Measurements from ENCODE around the gene SEMA3F.
"Not testable (repeated sequence)": the region's sequence is repeated elsewhere in the genome, so short reads cannot be mapped to it uniquely, and the experiment has no call there.

The SEMA3F gene

DNA sequence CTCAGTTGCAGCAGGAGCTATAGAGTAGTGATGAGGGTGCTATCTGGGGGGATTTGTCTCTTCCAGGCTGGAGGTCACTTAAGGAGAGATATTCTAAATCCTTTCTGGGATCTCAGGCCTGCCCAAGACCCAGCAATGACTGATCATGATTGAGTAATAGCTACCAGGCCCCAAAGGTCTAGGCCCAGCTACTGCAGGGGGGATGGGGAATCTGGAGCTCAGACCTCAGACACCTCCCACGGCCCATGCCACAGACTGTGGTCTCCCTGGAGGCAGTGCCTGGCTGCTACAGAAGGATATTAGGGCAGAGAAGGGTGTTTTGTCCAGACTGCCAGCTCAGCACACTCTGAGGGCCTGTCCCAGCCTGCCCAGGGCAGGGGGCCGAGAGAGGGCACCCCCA, 56.8 kb downstream of the SEMA3F start:
- DNase-seq (ENCODE audit: low read depth) = no peak

DNA sequence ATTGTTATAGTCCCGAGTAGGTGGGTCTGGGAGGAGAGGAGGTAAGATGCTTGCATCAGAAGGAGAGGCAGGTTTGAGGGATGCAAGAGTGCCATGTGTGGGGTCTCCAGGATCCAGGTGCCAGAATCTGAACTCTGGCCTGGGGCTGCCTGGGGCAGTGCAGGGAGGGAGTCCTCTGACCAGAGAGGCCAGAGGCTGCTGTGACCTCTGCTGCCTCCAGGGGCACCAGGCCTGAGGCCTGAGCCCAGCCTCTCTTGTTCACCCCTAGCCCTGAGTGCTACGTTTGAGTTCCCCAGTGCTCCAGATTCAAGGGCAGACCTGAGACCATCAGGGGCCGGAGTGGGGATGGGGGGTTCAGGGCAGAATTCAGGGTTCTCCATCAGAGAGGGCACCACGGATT, 57.4 kb downstream of the SEMA3F start:
- DNase-seq (ENCODE audit: low read depth) = no peak

DNA sequence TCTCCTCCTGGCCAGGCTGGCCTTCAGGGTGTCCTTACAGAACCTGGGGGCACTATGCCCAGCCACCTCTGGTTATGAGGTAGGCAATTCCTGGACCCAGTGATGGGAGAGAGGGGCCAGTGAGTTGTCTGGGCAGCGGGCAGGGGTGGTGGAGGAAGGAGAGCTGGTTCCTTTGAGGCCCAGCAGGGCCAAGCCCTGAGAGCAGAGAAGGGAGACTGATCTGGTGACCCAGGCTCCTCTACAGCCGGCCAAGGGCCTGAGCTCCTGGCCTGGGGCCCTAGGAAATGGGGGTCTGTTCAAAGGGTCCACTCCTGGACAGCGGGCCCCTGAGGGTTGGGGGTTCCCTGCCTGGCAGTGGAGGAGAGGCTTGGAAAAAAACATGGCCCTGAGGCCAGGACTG, 57.8 kb downstream of the SEMA3F start:
- DNase-seq (ENCODE audit: low read depth) = no peak

DNA sequence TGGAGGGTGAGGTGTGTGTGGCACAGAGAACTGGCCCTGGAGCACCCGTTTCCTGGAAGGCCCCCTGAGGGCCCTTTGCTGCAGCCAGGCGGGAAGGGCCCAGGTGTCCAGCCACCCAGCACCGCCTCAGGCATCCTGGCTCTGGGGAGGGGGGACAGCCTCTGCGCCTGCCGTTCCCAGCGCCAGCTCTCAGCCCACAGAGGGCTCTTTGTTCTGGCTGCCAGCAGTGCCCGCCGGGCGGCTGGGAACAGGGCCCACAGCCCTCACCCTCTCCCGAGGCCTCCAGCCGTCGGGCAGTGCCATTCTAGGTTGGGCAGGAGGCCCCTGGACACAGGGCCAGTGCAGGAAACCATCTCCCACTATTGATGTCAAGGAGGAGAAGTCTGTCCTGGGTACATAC, 58.2 kb downstream of the SEMA3F start:
- no peak for DNase-seq (ENCODE audit: low read depth)

DNA sequence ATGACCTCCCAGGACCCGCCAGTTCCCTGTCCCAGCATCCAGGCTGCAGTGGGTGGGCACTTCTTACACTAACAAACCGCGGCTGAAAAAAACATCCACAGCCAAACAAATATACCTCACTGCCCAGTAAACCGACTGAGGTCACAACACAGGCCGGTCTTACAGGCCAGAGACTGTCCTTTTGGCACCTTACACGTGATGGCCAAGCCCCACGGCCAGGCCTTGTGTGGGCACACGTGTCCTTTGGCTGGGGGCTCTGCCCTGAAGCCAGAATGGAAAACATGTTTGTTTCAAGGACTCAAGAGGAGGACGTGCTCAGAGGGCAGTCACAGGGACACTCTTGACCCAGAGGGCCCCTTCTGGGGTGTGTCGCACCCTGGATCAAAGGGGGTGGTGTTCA, 59.7 kb downstream of the SEMA3F start:
- DNase-seq (ENCODE audit: low read depth) = no peak

DNA sequence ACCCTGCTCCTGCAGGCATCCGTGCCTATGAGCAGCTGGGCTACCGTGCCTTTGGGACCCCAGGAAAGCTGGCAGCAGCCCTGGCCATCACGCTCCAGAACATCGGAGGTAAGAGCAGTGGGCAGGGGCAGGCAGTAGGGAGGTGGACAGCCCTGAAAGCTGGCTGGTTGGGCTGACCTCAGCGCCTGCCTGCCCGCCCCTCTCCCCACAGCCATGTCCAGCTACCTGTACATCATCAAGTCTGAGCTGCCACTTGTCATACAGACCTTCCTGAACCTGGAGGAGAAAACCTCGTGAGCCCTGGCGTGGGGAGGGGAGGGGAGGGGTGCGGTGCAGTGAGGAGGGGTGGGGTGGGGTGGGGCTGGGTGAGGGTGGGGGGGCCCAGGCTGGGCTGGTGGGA, 60.4 kb downstream of the SEMA3F start:
- no peak for DNase-seq (ENCODE audit: low read depth)

DNA sequence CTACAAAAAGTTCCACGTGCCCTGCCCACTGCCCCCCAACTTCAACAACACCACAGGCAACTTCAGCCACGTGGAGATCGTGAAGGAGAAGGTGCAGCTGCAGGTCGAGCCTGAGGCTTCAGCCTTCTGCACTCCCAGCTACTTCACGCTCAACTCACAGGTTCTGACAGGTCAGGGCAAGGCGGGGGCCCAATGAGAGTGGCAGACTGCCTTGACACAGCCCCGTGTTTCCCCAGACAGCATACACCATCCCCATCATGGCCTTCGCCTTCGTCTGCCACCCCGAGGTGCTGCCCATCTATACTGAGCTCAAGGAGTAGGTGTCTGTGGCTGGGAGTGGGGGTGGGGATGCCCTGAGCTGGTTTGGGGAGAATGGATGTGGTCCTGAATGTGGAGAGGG, 62.6 kb downstream of the SEMA3F start:
- no peak for DNase-seq (ENCODE audit: low read depth)

DNA sequence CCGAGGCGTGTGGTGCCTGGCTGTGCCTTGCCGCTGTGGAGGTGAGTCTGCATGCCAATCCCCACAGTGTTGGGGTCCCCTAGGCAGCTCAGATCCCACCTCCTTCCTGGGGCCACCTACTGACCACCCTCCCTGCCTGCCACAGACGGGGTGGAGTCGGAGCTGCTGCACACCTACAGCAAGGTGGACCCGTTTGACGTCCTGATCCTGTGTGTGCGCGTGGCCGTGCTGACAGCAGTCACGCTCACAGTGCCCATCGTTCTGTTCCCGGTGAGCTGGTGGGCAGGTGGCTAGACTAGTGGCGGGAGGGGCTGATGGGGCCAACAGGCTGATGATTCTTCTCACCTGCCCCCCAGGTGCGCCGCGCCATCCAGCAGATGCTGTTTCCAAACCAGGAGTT, 63.3 kb downstream of the SEMA3F start:
- no peak for DNase-seq (ENCODE audit: low read depth)

DNA sequence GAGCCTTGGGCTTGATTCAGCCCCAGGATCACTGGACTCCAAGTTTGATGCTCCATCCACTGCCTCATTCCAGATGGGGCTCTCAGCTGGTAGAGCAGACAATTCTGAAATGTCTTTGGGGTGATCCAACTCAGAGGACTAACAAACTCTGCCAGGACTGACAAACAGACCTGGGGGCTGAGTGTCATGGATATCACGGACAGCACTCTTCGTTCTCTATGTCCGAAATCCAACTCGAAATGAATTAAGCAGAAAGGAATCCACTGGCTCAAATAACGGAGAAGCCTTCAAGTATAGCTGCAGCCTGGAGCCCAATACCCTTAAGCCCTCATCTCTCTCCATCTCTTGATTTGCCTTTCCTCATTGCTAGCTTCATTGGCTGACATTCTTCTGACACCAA, 64.2 kb downstream of the SEMA3F start:
- no peak for DNase-seq (ENCODE audit: low read depth)

DNA sequence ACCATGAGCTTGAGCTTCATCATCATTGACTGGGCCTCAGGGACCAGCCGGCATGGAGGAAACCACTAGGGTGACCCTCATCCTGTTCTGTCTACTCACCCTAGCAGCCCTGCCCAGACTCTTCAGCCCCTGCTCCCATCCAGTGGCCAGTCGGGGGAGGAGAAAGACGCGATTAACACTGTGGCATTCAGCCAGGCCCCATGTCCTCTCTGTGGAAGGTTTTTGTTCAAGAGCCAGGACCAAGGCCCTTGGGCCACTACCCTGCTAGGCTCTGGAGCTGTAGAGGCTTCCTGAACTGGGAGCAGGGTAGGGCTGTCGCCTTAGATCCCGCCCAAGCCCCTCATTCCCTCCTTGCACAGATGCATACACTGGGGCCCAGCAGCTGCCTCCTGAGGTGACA, 65.0 kb downstream of the SEMA3F start:
- DNase-seq (ENCODE audit: low read depth) = no peak

DNA sequence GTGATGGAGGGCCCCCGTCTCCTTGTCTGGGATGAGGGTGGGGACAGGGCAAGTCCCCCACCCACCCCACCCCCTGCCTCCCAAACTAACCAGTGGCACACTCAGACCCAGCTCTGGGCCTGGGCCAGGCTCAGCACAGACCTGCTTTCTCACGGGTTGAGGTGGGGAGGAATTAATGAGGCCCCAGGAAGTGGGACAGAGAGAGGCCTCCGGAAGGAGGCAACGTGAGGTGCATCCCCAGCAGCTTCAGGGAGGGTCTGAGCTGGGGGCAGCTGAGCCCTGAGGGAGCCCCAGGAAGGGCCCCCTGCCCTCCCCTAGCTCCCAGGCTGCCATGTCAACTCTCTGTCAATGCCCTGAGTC, 65.9 kb downstream of the SEMA3F start:
- DNase-seq (ENCODE audit: low read depth) = no peak

DNA sequence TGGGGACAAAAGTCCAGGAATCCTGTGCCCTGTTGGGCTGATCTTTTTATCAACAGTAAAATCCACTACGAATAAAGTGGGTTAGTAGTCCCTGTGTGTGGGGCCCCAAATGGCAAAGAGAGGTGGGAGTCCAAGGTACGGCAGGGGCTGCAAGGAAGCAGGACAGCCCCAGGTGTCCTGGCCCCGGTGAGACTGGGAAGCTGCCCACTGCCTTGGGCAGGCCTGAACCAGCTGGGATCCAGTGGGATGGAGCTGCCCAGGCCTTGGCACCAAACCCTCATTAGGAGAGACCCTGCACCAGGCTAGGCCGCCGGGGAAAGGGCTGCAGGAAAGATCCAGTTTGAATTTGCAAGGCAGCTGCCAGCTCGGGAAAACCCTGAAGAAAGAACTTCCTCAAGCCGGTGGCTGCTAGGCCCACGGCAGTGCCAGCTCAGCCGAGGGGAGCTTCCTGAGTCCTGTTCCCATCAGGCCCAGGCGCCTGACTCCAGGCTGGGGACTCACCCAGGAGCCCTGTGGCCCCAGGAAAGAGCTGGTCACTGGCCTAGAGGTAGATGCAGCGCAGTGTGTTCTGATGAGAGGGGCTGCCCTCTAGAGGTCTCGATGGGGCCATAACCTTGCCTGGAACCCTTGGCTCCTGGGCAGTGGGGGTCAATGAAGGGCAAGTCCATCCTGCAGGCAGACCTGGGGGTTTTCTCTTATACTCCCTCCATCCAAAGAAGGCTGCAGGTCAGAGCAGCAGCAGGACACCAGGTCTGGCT, 66.5 kb downstream of the SEMA3F start:
- no peak for DNase-seq (ENCODE audit: low read depth)

DNA sequence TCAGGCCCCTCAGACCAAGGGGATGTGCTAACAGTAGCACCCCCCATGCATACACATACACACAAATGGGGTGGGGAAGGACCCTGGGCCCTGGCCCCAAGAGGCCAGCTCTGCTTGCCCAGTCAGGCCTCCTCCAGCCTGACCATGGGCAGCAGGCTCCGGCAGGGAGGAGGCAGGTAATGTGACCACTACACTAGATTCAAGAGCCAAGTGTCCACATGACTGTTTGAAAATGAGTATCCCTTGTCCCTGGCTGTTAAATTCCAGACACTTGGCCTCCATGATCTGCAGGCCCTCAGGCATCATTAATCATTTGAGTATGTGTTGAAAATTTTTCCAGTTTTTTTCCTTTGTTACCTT, 67.0 kb downstream of the SEMA3F start:
- no peak for DNase-seq (ENCODE audit: low read depth)

DNA sequence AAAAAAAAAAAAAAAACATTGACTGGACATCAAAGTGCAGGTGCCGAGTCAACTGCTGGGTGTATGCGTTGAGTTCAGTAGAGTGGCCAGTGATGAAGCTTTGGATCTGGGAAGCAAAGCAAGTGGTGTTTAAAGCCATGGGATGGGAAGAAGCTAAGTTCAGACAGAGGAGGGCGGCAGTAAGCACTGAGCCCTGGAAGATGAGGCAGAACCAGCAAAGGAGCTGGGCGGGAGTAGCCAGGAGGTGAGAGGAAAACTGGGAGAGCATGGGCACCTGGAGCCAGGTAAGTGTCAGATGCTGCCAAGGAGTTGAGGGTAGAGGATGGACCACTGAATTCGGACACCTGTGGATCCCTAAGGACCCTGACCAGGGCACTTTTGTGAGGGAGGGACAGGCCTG, 69.5 kb downstream of the SEMA3F start:
- no peak for DNase-seq (ENCODE audit: low read depth)

DNA sequence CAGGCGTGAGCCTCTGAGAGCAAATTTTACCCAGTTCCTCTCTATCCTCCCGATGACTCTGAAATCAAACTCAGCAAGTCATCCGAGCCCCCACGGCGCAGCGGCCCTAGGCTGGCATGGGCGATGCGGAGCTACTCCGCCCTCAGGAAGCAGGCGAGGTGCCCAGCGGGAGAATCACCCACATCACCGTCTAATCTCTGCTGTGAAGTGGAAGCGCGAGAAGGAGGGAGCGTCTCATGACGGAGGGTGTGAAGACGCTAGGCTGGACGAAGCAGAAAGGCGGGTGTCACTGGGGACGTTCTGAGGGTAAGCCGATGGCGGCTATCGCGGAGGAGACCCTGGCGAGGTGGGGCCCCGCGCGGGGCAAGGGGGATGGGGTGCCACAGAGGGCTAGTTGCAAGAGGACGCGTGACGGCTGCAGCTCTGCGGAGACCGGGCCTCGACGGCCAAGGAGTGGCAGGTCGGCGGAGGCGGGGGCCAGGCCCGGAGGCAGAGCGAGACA, 71.8 kb downstream of the SEMA3F start:
- no peak for DNase-seq (ENCODE audit: low read depth)

DNA sequence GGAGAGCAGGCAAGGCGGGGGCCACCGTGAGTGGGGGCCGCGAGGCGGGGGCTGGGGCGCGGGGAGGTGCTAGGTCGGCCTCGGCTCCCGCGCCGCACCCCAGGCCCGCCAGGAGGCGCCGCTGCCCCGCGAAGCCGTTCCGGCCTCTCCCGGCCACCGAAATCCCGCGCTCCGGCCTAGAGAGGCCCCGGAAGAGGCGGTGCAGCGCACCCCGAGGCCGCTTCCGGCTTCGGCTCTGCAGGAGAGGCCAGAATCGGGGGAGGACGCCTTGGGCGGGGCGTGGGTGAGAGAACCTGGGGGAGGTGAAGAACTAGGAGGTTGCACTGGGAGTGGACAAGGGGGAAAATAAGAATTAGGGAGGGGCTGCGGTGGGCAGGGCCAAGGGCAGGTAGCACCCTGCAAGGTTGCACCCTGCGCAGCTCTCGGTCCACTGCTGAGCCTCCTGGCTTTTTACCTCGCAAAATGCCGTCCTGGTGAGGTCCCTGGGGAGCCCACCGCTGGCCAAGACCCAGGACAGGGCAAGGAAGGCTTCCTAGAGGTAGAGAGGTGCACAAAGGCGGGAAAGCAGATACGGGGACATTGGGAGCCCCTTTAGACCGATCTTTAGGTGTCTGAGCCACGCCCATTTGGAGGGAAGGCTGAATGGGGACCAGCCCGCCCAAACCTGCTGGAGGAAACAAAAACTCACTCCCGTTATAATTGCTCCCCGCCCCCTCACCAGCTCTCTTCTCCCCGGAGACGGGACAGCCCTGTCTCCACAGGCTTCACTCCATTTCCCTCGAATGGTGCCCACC, 72.5 kb downstream of the SEMA3F start:
- DNase-seq (ENCODE audit: low read depth) = peak; percentile 82

DNA sequence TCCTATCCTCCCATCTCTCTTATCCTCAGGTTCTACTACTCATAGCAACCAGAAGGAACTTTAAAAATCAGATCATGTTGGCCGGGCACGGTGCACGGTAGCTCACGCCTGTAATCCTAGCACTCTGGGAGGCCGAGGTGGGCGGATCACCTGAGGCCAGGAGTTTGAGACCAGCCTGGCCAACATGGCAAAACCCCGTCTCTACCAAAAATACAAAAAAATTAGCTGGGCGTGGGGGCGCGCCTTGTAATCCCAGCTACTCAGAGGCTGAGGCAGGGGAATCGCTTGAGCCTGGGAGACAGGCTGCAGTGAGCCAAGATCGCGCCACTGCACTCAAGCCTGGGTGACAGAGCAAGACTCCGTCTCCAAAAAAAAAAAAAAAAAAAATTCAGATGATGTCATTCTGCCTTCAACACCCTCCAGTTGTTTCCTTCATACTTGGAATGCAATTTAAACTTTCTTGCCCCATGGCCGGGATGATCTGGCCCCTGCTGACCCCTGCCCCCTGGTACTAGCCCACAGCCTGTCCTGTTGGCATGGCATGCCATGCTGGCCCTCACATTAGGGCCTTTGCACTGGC, 73.2 kb downstream of the SEMA3F start:
- DNase-seq (ENCODE audit: low read depth) = not testable (repeated sequence)

DNA sequence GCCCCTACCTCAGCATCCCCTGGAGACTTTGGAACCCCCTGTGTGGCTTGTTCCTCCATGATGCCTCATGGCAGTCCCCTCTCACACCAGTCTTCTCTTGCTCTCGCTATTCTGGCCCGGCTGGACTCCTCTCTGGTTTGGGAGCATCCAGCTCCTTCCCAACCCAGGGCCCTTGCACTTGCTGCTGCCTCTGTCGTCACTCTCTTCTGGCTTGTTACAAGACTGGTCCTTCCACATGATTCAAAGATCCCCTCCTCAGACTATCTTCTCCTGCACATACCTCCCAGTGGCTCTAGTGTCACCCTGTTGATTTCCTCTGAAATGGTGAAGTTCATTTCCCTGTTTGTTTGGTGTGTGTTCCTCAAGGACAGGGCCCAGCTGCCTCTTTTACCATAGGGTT, 74.4 kb downstream of the SEMA3F start:
- no peak for DNase-seq (ENCODE audit: low read depth)

DNA sequence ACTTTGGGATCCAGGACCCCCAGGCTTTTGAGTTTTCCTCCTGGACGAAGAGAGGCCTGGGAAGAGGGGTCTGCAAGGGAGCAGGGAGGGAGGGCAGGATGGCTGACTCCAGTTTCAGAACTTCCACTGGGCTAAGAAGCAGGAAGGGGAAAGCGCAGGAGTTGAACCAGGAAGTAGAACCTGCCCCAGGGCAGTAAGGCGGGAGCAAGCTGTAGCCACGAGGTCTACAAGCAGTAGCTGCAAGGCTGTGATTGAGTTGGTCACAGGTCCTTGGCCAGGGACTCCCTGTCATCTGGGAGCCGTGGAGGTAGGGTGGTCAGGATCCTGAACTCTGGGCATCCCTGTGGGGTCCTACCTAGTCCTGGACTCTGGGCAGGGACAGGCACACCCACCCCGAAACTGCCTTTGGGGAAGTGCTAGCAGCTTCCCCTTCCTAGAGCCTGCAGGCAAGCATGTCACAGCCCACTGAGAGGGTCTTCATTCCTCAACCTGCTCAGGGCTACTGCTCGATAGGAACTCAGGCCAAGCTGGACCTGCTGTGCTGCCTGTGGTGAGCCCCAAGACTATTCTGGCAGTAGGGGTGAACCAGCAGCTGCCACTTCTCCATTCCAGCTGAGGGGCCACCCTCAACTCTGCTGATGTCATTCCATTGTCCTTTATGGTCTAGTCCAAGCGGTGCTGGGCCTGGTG, 75.1 kb downstream of the SEMA3F start:
- no peak for DNase-seq (ENCODE audit: low read depth)

DNA sequence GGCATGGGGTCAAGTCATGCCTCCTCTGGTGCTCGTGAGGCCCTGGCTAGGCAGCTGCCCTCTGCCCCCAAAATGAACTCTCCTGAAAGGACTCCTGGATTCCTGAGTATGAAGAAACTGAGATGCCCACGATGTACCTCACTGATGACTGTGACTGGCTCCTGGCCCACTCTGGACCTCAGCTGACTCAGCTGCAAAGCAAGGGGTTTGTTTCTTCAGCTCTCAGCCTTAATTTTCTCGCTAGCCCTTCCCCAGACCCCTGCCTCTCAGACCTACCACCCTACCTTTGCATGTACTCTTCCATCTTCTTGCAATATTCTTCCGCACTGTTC, 75.6 kb downstream of the SEMA3F start:
- no peak for DNase-seq (ENCODE audit: low read depth)

DNA sequence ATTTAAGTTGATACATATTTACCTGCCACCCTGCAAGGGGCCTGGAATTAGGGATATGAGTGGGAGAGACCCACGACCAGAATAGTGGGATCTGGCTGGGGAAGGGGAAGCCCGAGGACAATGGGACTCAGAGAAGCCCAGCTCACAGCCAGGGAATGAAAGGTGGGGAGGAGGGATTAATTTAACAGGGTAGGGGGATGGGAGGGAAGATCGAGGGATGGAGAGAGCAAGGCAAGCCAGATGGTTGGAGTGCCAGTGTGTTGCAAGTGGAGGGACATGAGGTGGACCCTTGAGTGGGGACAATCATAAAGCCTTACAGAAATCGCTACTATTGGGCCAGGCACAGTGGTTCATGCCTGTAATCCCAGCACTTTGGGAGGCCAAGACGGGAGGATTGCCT, 76.5 kb downstream of the SEMA3F start:
- no peak for DNase-seq (ENCODE audit: low read depth)

DNA sequence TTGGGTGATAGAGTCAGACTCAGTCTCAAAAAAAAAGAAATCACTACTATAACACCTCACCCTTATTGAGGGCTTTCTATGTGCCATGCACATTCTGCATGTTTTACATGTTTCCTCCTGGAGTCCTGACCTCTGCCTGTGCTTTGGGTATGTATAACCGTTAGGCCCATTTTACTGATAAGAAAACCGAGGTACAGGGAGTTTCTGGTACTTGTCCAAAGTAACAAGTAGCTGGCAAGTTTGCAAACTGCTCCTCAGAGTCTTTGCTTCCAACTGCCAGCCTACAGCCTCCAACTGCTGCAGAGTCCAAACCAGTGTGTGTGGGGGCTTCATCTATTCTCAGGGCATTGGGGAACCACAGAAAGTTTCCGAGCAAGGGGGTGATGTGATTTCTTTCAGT, 77.2 kb downstream of the SEMA3F start:
- DNase-seq (ENCODE audit: low read depth) = no peak

DNA sequence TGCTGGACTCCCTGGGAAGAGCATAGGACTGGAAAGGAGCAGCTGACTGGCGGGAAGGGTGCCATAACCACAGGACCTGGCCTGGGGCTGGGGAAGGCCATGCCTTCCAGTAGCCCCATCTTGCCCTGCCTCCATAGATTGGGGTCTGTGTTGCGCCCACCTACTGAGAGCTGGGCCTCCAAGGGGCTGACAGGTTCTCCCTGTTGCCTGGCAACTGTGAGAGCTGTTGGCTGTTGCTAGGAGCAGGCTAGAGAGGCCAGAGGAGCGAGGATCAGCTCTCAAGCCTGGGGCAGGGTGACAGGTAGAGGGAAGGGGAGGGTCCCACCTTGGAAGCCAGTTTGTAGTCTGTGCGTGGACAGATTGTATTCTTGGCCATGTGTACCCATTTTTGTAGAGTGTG, 78.1 kb downstream of the SEMA3F start:
- no peak for DNase-seq (ENCODE audit: low read depth)
